GM19455 (cell line): ENCODE data around the gene ACSS1.
A peak's percentile ranks its signal among the peaks of the same experiment; 100 is the strongest.

Experiments used
- ATAC-seq: cut with Tn5 transposase; IDR thresholded peaks from one replicate; pipeline ENCODE4 v1.9.1; 2021; ENCODE audit not compliant: unreplicated experiment

Gene ACSS1

GRCh38 chr20:25079171-25079570 is 21.2 kb upstream of the ACSS1 start:
- no peak for ATAC-seq

- ATAC-seq: no peak
These were observed 20.7 kb upstream of the ACSS1 start for GRCh38 chr20:25078662-25079061.

GRCh38 chr20:25077610-25078169 is 19.8 kb upstream of the ACSS1 start:
- ATAC-seq: no peak

GRCh38 chr20:25076731-25077609 is 19.0 kb upstream of the ACSS1 start:
- ATAC-seq: no peak

- no peak for ATAC-seq
These were observed 18.3 kb upstream of the ACSS1 start for GRCh38 chr20:25076201-25076600.

- no peak for ATAC-seq
These were observed 15.6 kb upstream of the ACSS1 start for GRCh38 chr20:25073544-25073943.

- no peak for ATAC-seq
These were observed 14.4 kb upstream of the ACSS1 start for GRCh38 chr20:25072226-25072811.

- no peak for ATAC-seq
These were observed 13.8 kb upstream of the ACSS1 start for GRCh38 chr20:25071734-25072133.

GRCh38 chr20:25070821-25071473 is 13.0 kb upstream of the ACSS1 start:
- ATAC-seq: no peak

GRCh38 chr20:25067102-25067987 is 9.4 kb upstream of the ACSS1 start:
- no peak for ATAC-seq

- ATAC-seq: no peak
These were observed 8.4 kb upstream of the ACSS1 start for GRCh38 chr20:25066386-25066785.

- ATAC-seq: peak; percentile 70
These were observed 7.8 kb upstream of the ACSS1 start for GRCh38 chr20:25065625-25066338.

GRCh38 chr20:25065072-25065624 is 7.2 kb upstream of the ACSS1 start:
- ATAC-seq: no peak

GRCh38 chr20:25064561-25065071 is 6.7 kb upstream of the ACSS1 start:
- ATAC-seq: no peak

GRCh38 chr20:25063981-25064380 is 6.0 kb upstream of the ACSS1 start:
- ATAC-seq: no peak

GRCh38 chr20:25063546-25063945 is 5.6 kb upstream of the ACSS1 start:
- ATAC-seq: no peak

GRCh38 chr20:25062841-25063240 is 4.9 kb upstream of the ACSS1 start:
- no peak for ATAC-seq

- no peak for ATAC-seq
These were observed 4.0 kb upstream of the ACSS1 start for GRCh38 chr20:25061821-25062530.
